GM10266 (cell line): Measurements from ENCODE around the gene NDUFA11.

Experiments used
- DNase-seq: peaks from one replicate; pipeline ENCODE4 v3.0.0; 2012; ENCODE audit errors: extremely low spot score
- CTCF ChIP-seq: IDR thresholded peaks from 2 replicates; pipeline ENCODE4 v1.5.1; 2012; ENCODE audit warnings: mild to moderate bottlenecking, low read depth; ENCODE audit not compliant: control insufficient read depth, insufficient read depth; ENCODE audit errors: missing control alignments

Gene NDUFA11

GRCh38 chr19:5907241-5907640 lies 3.7 kb upstream of the NDUFA11 start:
- no peak for TF ChIP-seq CTCF

GRCh38 chr19:5905114-5905778 lies 1.7 kb upstream of the NDUFA11 start:
- no peak for DNase-seq
- no peak for TF ChIP-seq CTCF

More at GRCh38 chr19:5907241-5907640, 3.7 kb upstream of the NDUFA11 start:
- no peak for DNase-seq

- TF ChIP-seq CTCF, result no peak
- DNase-seq, result peak; percentile 100
Observed at GRCh38 chr19:5904352-5905113, 943 bp upstream of the NDUFA11 start, which contains the start of gene VMAC. VMAC (plus strand) TSS chr19:5904872; CDS start chr19:5904891, 19 bp downstream.

- no peak for TF ChIP-seq CTCF
- no peak for DNase-seq
Observed at GRCh38 chr19:5903056-5903623, 450 bp downstream of the NDUFA11 start.

- no peak for DNase-seq
- TF ChIP-seq CTCF, result no peak
Observed at GRCh38 chr19:5900976-5901375, 2.6 kb downstream of the NDUFA11 start.

GRCh38 chr19:5899728-5900526 lies 3.7 kb downstream of the NDUFA11 start:
- DNase-seq, result no peak
- TF ChIP-seq CTCF, result no peak
